Prostate gland (tissue), 2 donors: Measurements from ENCODE around the gene ESRP2. TPM values are rescaled to one million over a fixed set of nuclear protein-coding genes. Genes with fewer than 3 reads are reported as not detected.

Experiments
- DNase-seq: peaks from one replicate; pipeline ENCODE4 v3.0.0-alpha.2; 2019; ENCODE audit warnings: low spot score
- H3K27ac ChIP-seq, 2 donors: fragments of 200-600 bp; sonication (generic); 2 replicates each; pipeline ENCODE4 v1.5.1; 2017 to 2019
- H3K27me3 ChIP-seq: fragments of 200-600 bp; sonication (generic); replicated peaks from 2 replicates; pipeline ENCODE4 v1.5.1; 2019; ENCODE audit not compliant: insufficient read depth
- H3K36me3 ChIP-seq, 2 donors: fragments of 200-600 bp; sonication (generic); 1 replicate in 1 of 2; 2 replicates in 1 of 2; pipeline versions ENCODE4 v1.5.1 to v1.8.1; 2017 to 2019
- H3K4me1 ChIP-seq: fragments of 200-600 bp; sonication (generic); replicated peaks from 2 replicates; pipeline ENCODE4 v1.5.1; 2019
- H3K4me3 ChIP-seq, 2 donors: fragments of 200-600 bp; sonication (generic); 2 replicates each; pipeline ENCODE4 v1.5.1; 2017 to 2019
- H3K9me3 ChIP-seq: fragments of 200-600 bp; sonication (generic); 2 replicates; pipeline ENCODE4 v1.5.1; 2017
- POLR2A ChIP-seq: fragments of 450-650 bp; IDR thresholded peaks from one replicate; pipeline ENCODE4 v1.6.1; 2016; ENCODE audit warnings: antibody characterized with exemption, mild to moderate bottlenecking
- POLR2AphosphoS5 ChIP-seq: sonication (generic); formaldehyde crosslinking; IDR thresholded peaks from one replicate; pipeline ENCODE4 v1.6.1; 2017; ENCODE audit warnings: antibody characterized with exemption
- WGBS: methylation state at CpG from one replicate; pipeline ENCODE4 v1.1.5; 2018; 5-methylcytosine and 5-hydroxymethylcytosine counted together
- intact Hi-C: fragments of 100-400 bp; cut with DNase I; formaldehyde crosslinking; loops from one replicate; pipeline ENCODE4 v1.14.2; 2022
- total RNA-seq, 2 donors: library from RNA; depleted of rRNA; stranded (reverse); fragments of >200 nt; gene quantifications; one replicate each; pipeline ENCODE4 v1.1.0, GENCODE V29; 2016
- TF ChIP-seq, protein P1 (sequence below), 4 experiments: fragments of 200-600 bp in 2 of 4; fragments of 450-650 bp in 2 of 4; sonication (generic) in 2 of 4; IDR thresholded peaks; 1 replicate in 3 of 4; 2 replicates in 1 of 4; pipeline ENCODE4 v1.5.1; 2016 to 2019; ENCODE audit warnings: antibody characterized with exemption in 4 of 4, mild to moderate bottlenecking in 2 of 4, moderate library complexity in 2 of 4

ESRP2 gene
- total RNA-seq, 2 donors from 2014 or later = 24.5 to 48.1 TPM

DNA sequence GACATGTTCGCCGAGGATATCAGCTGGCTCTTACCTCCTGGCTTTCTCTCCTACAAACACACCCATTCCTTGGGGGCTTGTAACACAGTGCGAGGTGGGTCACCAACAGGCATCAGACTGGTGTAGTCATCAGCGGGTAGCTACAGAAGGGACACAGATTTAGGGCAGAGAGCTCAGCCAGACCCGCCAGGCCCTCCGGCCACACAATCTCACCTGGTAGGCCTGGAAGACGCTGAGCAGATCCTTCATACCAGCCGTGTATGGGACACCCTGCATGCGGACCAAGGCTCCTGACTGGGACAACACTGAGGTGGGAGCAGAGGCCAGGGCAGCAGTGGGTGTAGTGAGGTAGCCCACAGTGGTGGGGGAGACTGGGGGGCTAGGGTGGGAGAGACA is 5.8 kb downstream of the ESRP2 start:
- H3K36me3 ChIP-seq = peaks cover 4 to 16% of the 10 kb centered on the region in 2 donors
- H3K9me3 ChIP-seq = no peaks in the 10 kb centered on the region
- H3K27me3 ChIP-seq = no peaks in the 10 kb centered on the region
- H3K27ac ChIP-seq = peak overlapping the region; percentile 67 to 74
- 84% methylated on average over 9 of the region's 9 CpGs for WGBS
- TF ChIP-seq, protein P1, sequence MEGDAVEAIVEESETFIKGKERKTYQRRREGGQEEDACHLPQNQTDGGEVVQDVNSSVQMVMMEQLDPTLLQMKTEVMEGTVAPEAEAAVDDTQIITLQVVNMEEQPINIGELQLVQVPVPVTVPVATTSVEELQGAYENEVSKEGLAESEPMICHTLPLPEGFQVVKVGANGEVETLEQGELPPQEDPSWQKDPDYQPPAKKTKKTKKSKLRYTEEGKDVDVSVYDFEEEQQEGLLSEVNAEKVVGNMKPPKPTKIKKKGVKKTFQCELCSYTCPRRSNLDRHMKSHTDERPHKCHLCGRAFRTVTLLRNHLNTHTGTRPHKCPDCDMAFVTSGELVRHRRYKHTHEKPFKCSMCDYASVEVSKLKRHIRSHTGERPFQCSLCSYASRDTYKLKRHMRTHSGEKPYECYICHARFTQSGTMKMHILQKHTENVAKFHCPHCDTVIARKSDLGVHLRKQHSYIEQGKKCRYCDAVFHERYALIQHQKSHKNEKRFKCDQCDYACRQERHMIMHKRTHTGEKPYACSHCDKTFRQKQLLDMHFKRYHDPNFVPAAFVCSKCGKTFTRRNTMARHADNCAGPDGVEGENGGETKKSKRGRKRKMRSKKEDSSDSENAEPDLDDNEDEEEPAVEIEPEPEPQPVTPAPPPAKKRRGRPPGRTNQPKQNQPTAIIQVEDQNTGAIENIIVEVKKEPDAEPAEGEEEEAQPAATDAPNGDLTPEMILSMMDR (IDR thresholded peaks at IDR 0.05) = no peak
- TF ChIP-seq POLR2AphosphoS5 (no peak), POLR2A (no peak)
- H3K4me3 ChIP-seq = no peak overlapping the region
- intact Hi-C loops = no loop called here
- DNase-seq = no peak
- H3K4me1 ChIP-seq = peaks cover 39% of the 10 kb centered on the region

DNA sequence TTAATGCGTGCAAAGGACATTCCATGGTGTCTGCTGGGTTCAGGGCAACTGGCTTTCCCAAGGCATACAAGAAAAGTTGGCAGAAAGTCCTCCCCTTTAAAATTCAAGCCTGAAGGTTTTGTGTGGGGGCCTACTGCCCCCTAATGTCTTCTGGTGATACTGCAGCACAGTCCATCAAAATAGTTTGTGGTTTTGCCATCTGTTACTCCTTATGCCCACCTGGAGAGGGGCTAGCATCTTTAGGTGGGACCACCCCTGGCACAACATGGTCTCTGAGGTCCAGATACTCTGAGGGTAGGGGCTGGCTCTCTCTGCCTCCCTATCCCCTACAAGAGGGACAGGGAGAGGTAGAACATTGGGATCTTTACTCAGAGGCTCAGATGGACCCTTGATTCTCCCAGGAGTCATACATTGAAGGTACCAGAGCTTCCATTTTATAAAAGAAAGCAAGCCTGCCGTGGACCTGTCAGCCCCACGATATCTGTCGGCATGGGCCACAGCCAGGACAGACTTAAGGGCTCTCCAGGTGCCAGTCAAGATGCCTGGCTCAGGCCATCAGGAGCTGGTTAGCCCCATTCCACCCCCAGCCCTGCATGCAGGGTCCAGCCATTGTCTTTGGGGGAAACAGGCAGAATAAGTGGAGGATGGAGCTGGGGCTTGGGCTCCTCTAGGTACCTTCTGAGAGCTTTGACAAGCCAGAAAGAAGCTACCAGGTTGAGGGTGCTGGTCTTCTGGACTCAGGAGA is 6.3 kb downstream of the ESRP2 start:
- intact Hi-C loops = loop anchor here (2.0 to 5.0 kb wide), 2 partner anchors 145 to 237 kb away; partner anchors contain the start of gene NFATC3

DNA sequence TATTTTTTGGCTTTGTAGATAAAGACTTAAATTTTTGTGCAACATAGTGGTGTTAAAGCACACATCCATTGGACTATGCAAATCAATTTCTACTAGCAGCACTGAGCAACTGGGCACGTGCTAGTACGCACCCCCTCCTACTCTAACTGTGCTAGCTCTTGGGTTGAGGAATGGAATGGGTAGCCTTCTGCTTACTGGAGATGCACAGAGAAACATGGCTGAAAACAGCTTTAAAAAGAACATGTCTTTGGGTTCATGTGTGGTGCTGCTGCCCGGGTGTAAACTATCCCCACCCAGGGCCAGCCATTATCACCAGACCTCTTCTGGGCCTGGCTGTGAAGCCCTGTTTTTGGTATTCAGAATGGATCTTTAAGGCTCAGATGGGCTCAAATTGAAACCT is 7.3 kb downstream of the ESRP2 start:
- H3K36me3 ChIP-seq = peaks cover 4 to 16% of the 10 kb centered on the region in 2 donors
- TF ChIP-seq POLR2AphosphoS5 (no peak), POLR2A (no peak)
- TF ChIP-seq, protein P1 (IDR thresholded peaks at IDR 0.05) = no peak
- 69% methylated on average over 3 of the region's 3 CpGs for WGBS

More for the DNA sequence above, 6.3 kb downstream of the ESRP2 start:
- no peak overlapping the region for H3K4me3 ChIP-seq
- H3K4me1 ChIP-seq = peaks cover 39% of the 10 kb centered on the region
- peaks cover 4 to 16% of the 10 kb centered on the region in 2 donors for H3K36me3 ChIP-seq
- peak; percentile 48 for DNase-seq
- no peaks in the 10 kb centered on the region for H3K27me3 ChIP-seq
- H3K27ac ChIP-seq = peak overlapping the region; percentile 67 to 74
- no peaks in the 10 kb centered on the region for H3K9me3 ChIP-seq
- TF ChIP-seq, protein P1 (IDR thresholded peaks at IDR 0.05) = peak; percentile 64 to 94 (median 88)
- TF ChIP-seq POLR2A = no peak
- TF ChIP-seq POLR2AphosphoS5 = peak; percentile 65
- WGBS = 52% methylated on average over 4 of the region's 4 CpGs

DNA sequence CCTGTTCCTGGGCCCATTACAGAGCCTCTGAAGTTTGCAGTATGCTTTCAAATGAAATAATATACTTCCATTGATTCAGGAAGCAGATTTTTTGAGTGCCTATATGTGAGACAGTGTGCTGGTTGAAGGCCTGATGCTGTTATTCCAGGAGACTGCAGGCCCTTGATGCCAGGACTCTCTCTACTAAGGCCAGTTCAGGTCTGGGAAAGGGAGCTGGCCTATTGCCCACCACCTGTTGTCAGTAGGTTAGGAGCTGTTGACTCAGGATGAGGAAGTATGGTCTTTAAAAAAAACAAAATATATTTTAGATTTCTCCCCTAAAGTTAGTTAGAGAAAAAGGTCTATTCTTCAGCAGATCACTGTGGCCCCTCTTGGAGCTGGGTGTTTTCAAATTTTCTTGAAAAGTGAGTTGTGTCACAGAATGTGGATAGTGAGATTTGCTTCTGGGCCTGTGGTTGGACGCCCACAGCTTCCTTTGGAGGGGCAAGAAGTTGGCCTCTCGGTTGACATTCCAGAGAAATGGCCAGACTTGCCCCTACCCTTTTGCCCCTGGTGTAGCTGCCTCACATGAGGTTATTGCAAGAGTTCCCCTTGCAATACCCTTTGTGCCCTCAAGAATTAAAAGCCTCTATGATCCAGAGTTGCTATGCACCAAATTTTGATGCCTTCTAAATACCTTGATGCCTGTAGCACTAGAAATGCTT is 7.9 kb downstream of the ESRP2 start:
- H3K27me3 ChIP-seq = no peaks in the 10 kb centered on the region
- peaks cover 29% of the 10 kb centered on the region for H3K4me1 ChIP-seq
- peak overlapping the region; percentile 67 to 74 for H3K27ac ChIP-seq
- DNase-seq = no peak
- H3K4me3 ChIP-seq = no peak overlapping the region
- H3K36me3 ChIP-seq = peaks cover 4 to 16% of the 10 kb centered on the region in 2 donors
- 51% methylated on average over 2 of the region's 2 CpGs for WGBS
- no peak for TF ChIP-seq POLR2AphosphoS5
- TF ChIP-seq, protein P1 (IDR thresholded peaks at IDR 0.05) = peak in 1 of 4 experiments; percentile 22
- intact Hi-C loops = loop anchor here (2.0 to 5.0 kb wide), 2 partner anchors 143 to 236 kb away; partner anchors contain the start of gene NFATC3
- no peaks in the 10 kb centered on the region for H3K9me3 ChIP-seq

More for the DNA sequence above, 7.3 kb downstream of the ESRP2 start:
- intact Hi-C loops = loop anchor here (2.0 to 5.0 kb wide), 2 partner anchors 144 to 236 kb away; partner anchors contain the start of gene NFATC3
- Histone ChIP-seq H3K27me3 (no peaks in the 10 kb centered on the region), H3K27ac (peak overlapping the region; percentile 67 to 74), H3K4me1 (peaks cover 34% of the 10 kb centered on the region), H3K4me3 (no peak overlapping the region), H3K9me3 (no peaks in the 10 kb centered on the region)
- no peak for DNase-seq
